HEK293 (cell line): ENCODE results near the gene PRSS22.

Experiments
- BCL6B ChIP-seq: fragments of 450-650 bp; formaldehyde crosslinking; IDR thresholded peaks from 2 replicates; pipeline ENCODE4 v1.5.1; 2017; ENCODE audit warnings: missing biosample characterization, missing genetic modification characterization
- EGR2 ChIP-seq: fragments of 450-650 bp; formaldehyde crosslinking; IDR thresholded peaks from 2 replicates; pipeline ENCODE4 v1.5.1; 2016; ENCODE audit warnings: low read depth, missing biosample characterization, missing genetic modification characterization
- GFI1B ChIP-seq: fragments of 450-650 bp; formaldehyde crosslinking; IDR thresholded peaks from 2 replicates; pipeline ENCODE4 v1.5.1; 2016; ENCODE audit warnings: missing biosample characterization, missing genetic modification characterization
- HOXD13 ChIP-seq: sonication (generic); formaldehyde crosslinking; IDR thresholded peaks from 2 replicates; pipeline ENCODE4 v1.8.0; 2022; ENCODE audit warnings: missing genetic modification reagents, borderline replicate concordance
- REPIN1 ChIP-seq: fragments of 450-650 bp; formaldehyde crosslinking; IDR thresholded peaks from 2 replicates; pipeline ENCODE4 v1.5.1; 2017; ENCODE audit warnings: missing biosample characterization, missing genetic modification characterization, low read depth
- SP2 ChIP-seq: fragments of 450-650 bp; formaldehyde crosslinking; IDR thresholded peaks from 2 replicates; pipeline ENCODE4 v1.5.1; 2016; ENCODE audit warnings: missing biosample characterization, missing genetic modification characterization
- TCF7L2 ChIP-seq: IDR thresholded peaks from 2 replicates; pipeline ENCODE4 v1.6.1; 2011; ENCODE audit warnings: low read depth, mild to moderate bottlenecking, inconsistent platforms, low read length, moderate library complexity, borderline replicate concordance
- ZNF155 ChIP-seq: fragments of 450-650 bp; formaldehyde crosslinking; IDR thresholded peaks from 2 replicates; pipeline ENCODE4 v1.5.1; 2016; ENCODE audit warnings: missing biosample characterization, missing genetic modification characterization
- ZNF157 ChIP-seq: fragments of 450-650 bp; formaldehyde crosslinking; IDR thresholded peaks from 2 replicates; pipeline ENCODE4 v1.5.1; 2016; ENCODE audit warnings: missing biosample characterization, missing genetic modification characterization
- ZNF223 ChIP-seq: fragments of 450-650 bp; formaldehyde crosslinking; IDR thresholded peaks from 2 replicates; pipeline ENCODE4 v1.5.1; 2016; ENCODE audit warnings: missing biosample characterization, missing genetic modification characterization
- ZNF248 ChIP-seq: fragments of 450-650 bp; formaldehyde crosslinking; IDR thresholded peaks from 2 replicates; pipeline ENCODE4 v1.5.1; 2017; ENCODE audit warnings: missing biosample characterization, missing genetic modification characterization
- ZNF391 ChIP-seq: fragments of 450-650 bp; formaldehyde crosslinking; IDR thresholded peaks from 2 replicates; pipeline ENCODE4 v1.5.1; 2016; ENCODE audit warnings: low read depth, missing biosample characterization, missing genetic modification characterization, borderline replicate concordance
- ZNF394 ChIP-seq: fragments of 450-650 bp; formaldehyde crosslinking; IDR thresholded peaks from 2 replicates; pipeline ENCODE4 v1.5.1; 2016; ENCODE audit warnings: missing biosample characterization, missing genetic modification characterization, mild to moderate bottlenecking, moderate library complexity, borderline replicate concordance
- ZNF473 ChIP-seq: fragments of 450-650 bp; formaldehyde crosslinking; IDR thresholded peaks from 2 replicates; pipeline ENCODE4 v1.5.1; 2017; ENCODE audit warnings: missing biosample characterization, missing genetic modification characterization
- ZNF521 ChIP-seq: fragments of 450-650 bp; formaldehyde crosslinking; IDR thresholded peaks from 2 replicates; pipeline ENCODE4 v1.5.1; 2017; ENCODE audit warnings: missing biosample characterization, mild to moderate bottlenecking, missing genetic modification characterization
- ZNF621 ChIP-seq: fragments of 450-650 bp; formaldehyde crosslinking; IDR thresholded peaks from 2 replicates; pipeline ENCODE4 v1.5.1; 2017; ENCODE audit warnings: missing biosample characterization, missing genetic modification characterization
- ZNF623 ChIP-seq: fragments of 450-650 bp; formaldehyde crosslinking; IDR thresholded peaks from 2 replicates; pipeline ENCODE4 v1.5.1; 2016; ENCODE audit warnings: missing biosample characterization, missing genetic modification characterization
- ZNF639 ChIP-seq: fragments of 450-650 bp; formaldehyde crosslinking; IDR thresholded peaks from 2 replicates; pipeline ENCODE4 v1.5.1; 2016; ENCODE audit warnings: missing biosample characterization, missing genetic modification characterization
- ZXDB ChIP-seq: fragments of 450-650 bp; formaldehyde crosslinking; IDR thresholded peaks from 2 replicates; pipeline ENCODE4 v1.5.1; 2016; ENCODE audit warnings: missing biosample characterization, missing genetic modification characterization
- TF ChIP-seq, protein P1 (sequence below): fragments of 450-650 bp; formaldehyde crosslinking; IDR thresholded peaks from 2 replicates; pipeline ENCODE4 v1.5.1; 2017; ENCODE audit warnings: missing biosample characterization, missing genetic modification characterization
- TF ChIP-seq, protein P2 (sequence below): fragments of 450-650 bp; formaldehyde crosslinking; IDR thresholded peaks from 2 replicates; pipeline ENCODE4 v1.5.1; 2017; ENCODE audit warnings: missing biosample characterization, mild to moderate bottlenecking, missing genetic modification characterization, moderate library complexity
- TF ChIP-seq, protein P3 (sequence below): fragments of 450-650 bp; formaldehyde crosslinking; IDR thresholded peaks from 2 replicates; pipeline ENCODE4 v1.5.1; 2016; ENCODE audit warnings: missing biosample characterization, missing genetic modification characterization
- TF ChIP-seq, protein P4 (sequence below): fragments of 450-650 bp; formaldehyde crosslinking; IDR thresholded peaks from 2 replicates; pipeline ENCODE4 v1.5.1; 2016; ENCODE audit warnings: missing biosample characterization, missing genetic modification characterization, low read depth

The PRSS22 gene

GRCh38 chr16:2836646-2837508 lies 21.1 kb downstream of the PRSS22 start (continued):
- TF ChIP-seq ZNF394 (no peak), ZNF621 (tag by site-specific recombination) (no peak), GFI1B (tag by site-specific recombination) (no peak), ZNF248 (tag by site-specific recombination) (no peak), BCL6B (no peak), ZNF521 (tag by site-specific recombination) (no peak; the same call in 1 of the 2 replicates), ZNF473 (tag by site-specific recombination) (0 out of 2 replicates have a peak, but pooled peaks have one; percentile 7), HOXD13 (CRISPR knock-in tag) (no peak), REPIN1 (tag by site-specific recombination) (no peak), ZNF155 (tag by site-specific recombination) (no peak), ZNF223 (tag by site-specific recombination) (no peak), ZNF639 (tag by site-specific recombination) (peak; percentile 64; the same call in 1 of the 2 replicates), ZXDB (tag by site-specific recombination) (no peak), ZNF623 (tag by site-specific recombination) (no peak), SP2 (tag by site-specific recombination) (no peak), TCF7L2 (no peak), ZNF157 (tag by site-specific recombination) (no peak), EGR2 (tag by site-specific recombination) (peak; percentile 96), ZNF391 (tag by site-specific recombination) (no peak)
- TF ChIP-seq, protein P1, sequence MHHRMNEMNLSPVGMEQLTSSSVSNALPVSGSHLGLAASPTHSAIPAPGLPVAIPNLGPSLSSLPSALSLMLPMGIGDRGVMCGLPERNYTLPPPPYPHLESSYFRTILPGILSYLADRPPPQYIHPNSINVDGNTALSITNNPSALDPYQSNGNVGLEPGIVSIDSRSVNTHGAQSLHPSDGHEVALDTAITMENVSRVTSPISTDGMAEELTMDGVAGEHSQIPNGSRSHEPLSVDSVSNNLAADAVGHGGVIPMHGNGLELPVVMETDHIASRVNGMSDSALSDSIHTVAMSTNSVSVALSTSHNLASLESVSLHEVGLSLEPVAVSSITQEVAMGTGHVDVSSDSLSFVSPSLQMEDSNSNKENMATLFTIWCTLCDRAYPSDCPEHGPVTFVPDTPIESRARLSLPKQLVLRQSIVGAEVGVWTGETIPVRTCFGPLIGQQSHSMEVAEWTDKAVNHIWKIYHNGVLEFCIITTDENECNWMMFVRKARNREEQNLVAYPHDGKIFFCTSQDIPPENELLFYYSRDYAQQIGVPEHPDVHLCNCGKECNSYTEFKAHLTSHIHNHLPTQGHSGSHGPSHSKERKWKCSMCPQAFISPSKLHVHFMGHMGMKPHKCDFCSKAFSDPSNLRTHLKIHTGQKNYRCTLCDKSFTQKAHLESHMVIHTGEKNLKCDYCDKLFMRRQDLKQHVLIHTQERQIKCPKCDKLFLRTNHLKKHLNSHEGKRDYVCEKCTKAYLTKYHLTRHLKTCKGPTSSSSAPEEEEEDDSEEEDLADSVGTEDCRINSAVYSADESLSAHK (tag by site-specific recombination): no peak
- TF ChIP-seq, protein P2, sequence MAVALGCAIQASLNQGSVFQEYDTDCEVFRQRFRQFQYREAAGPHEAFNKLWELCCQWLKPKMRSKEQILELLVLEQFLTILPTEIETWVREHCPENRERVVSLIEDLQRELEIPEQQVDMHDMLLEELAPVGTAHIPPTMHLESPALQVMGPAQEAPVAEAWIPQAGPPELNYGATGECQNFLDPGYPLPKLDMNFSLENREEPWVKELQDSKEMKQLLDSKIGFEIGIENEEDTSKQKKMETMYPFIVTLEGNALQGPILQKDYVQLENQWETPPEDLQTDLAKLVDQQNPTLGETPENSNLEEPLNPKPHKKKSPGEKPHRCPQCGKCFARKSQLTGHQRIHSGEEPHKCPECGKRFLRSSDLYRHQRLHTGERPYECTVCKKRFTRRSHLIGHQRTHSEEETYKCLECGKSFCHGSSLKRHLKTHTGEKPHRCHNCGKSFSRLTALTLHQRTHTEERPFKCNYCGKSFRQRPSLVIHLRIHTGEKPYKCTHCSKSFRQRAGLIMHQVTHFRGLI: no peak
- TF ChIP-seq, protein P3, sequence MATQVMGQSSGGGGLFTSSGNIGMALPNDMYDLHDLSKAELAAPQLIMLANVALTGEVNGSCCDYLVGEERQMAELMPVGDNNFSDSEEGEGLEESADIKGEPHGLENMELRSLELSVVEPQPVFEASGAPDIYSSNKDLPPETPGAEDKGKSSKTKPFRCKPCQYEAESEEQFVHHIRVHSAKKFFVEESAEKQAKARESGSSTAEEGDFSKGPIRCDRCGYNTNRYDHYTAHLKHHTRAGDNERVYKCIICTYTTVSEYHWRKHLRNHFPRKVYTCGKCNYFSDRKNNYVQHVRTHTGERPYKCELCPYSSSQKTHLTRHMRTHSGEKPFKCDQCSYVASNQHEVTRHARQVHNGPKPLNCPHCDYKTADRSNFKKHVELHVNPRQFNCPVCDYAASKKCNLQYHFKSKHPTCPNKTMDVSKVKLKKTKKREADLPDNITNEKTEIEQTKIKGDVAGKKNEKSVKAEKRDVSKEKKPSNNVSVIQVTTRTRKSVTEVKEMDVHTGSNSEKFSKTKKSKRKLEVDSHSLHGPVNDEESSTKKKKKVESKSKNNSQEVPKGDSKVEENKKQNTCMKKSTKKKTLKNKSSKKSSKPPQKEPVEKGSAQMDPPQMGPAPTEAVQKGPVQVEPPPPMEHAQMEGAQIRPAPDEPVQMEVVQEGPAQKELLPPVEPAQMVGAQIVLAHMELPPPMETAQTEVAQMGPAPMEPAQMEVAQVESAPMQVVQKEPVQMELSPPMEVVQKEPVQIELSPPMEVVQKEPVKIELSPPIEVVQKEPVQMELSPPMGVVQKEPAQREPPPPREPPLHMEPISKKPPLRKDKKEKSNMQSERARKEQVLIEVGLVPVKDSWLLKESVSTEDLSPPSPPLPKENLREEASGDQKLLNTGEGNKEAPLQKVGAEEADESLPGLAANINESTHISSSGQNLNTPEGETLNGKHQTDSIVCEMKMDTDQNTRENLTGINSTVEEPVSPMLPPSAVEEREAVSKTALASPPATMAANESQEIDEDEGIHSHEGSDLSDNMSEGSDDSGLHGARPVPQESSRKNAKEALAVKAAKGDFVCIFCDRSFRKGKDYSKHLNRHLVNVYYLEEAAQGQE (tag by site-specific recombination): no peak
- TF ChIP-seq, protein P4, sequence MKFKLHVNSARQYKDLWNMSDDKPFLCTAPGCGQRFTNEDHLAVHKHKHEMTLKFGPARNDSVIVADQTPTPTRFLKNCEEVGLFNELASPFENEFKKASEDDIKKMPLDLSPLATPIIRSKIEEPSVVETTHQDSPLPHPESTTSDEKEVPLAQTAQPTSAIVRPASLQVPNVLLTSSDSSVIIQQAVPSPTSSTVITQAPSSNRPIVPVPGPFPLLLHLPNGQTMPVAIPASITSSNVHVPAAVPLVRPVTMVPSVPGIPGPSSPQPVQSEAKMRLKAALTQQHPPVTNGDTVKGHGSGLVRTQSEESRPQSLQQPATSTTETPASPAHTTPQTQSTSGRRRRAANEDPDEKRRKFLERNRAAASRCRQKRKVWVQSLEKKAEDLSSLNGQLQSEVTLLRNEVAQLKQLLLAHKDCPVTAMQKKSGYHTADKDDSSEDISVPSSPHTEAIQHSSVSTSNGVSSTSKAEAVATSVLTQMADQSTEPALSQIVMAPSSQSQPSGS: no peak
